ENCODE data around the gene FBXL13.
A peak's percentile ranks its signal among the peaks of the same experiment; 100 is the strongest.
"Not testable (repeated sequence)": the region's sequence is repeated elsewhere in the genome, so short reads cannot be mapped to it uniquely, and the experiment has no call there.

Gene FBXL13

DNA sequence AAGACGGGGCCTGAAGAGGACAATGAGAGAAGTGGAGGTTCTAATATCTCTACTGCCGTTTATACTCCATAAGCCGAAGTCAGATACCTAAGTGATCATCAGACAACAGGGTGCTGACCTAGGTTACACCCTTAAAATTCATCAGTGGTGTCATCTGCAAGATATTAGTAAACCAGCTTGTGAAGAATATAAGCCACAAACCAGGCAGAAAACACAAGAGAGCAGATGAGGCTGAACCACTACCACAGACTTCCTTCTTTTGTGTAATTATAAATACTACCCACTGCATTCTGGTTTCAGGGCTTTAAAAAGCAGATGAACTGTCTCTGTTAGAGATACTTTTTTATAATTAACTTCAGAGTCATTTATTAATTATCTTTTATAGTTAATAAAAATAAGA is 230.7 kb downstream of the FBXL13 start:
- no peak for DNase-seq

DNA sequence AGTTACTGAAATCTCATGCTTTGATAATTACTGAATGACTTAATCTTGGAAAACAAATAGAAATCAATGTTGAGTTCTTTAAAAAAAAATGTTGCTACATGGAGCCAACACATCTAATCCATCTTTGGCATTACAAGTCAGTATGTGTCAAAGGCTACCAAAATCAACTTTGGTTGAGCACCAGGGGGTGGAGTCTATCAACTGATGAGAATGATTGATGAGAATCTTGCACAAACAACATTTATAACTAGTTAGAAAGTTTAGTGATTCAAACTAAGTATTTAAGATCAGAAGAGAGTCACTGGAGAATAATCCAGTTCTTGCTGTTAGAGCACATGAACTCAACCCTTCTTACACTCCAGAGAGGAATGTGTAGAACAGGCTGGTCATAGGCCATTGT is 232.3 kb downstream of the FBXL13 start:
- DNase-seq, result no peak

DNA sequence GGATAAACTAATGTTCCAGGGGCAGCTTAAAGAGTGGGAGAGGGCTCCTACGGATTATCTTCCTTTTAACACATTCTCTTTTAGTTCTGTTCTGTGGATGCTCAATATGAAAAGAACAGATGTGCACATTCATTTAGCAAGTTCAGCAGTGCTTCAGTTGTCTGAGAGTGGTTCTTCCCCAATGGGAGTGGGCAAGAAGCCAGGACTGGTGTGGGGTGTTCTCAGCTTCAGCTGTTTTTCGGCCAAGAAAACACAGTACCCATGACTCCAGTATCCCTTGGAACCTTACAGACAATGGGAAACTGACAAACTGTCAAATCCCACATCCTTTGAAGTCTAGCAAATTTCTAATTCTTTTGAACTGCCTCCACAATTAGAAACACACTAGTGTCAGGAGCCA is 233.3 kb downstream of the FBXL13 start:
- no peak for DNase-seq

DNA sequence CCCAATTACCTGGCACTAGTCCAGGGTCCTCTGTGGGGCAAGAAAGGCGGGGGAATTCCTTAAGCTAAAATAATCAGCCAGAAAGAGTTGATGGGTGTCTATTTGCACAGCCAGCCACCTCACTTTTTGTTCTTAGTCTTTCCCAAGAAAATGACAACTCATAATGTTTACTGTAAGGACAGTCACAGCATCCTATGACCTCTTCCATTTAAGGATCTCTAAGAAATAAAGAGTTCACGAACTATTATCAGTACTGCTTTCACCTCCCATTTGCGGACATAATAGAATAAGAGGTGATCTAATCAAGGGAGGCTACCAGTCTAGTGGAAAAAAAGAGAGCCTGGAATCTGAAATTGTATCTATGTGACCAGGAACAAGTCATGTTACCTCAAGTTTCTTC is 234.2 kb downstream of the FBXL13 start:
- no peak for DNase-seq

DNA sequence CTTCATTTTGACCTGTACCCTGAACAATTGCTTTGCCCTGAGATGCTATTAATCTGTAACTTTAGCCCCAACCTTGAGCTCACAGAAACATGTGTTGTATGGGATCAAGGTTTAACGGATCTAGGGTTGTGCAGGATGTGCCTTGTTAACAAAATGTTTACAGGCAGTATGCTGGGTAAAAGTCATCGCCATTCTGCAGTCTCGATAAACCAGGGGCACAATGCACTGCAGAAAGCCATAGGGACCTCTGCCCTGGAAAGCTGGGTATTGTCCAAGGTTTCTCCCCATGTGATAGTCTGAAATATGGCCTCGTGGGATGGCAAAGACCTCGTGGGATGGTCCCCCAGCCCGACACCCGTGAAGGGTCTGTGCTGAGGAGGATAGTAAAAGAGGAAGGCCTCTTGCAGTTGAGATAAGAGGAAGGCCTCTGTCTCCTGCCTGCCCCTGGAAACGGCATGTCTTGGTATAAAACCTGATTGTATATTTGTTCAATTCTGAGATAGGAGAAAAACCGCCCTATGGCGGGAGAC is 236.0 kb downstream of the FBXL13 start:
- DNase-seq, result not testable (repeated sequence)

DNA sequence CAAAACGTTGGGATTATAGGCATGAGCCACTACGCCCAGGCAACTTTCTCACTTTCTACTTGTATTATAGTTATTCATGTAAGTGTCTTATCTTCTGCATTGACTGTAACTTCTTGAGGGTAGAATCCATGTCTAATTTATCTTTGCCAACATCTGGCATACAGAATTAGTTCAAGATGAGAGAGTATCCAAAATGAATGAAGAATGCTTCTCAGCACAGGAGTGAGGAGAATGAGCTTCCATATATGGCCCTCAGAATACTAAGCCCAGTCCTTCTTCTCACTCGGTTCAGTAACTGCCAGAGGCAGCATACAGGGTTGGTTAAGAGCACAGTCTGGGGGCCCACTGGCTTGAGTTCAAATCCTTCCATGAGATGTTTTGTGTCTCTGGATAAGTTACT is 236.8 kb downstream of the FBXL13 start:
- DNase-seq, result no peak

DNA sequence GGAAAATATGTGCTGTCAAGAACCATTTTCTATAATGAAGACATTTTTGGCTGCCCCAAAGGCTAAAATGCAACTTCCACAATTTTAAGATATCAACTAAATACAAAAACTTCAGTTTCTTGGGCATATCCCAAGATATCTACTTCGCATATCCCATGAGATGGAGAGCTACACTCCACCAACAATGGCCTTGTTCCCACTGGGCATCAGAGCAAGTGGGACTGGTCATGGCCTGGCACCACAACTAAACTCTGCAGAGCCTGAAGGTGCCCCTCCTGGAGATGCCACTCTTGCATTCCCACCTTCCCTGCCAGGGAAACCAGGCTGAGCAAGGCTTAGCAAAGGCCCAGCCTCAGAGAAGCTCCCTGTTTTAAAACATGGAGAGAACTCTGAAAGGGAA is 237.6 kb downstream of the FBXL13 start:
- DNase-seq, result no peak

DNA sequence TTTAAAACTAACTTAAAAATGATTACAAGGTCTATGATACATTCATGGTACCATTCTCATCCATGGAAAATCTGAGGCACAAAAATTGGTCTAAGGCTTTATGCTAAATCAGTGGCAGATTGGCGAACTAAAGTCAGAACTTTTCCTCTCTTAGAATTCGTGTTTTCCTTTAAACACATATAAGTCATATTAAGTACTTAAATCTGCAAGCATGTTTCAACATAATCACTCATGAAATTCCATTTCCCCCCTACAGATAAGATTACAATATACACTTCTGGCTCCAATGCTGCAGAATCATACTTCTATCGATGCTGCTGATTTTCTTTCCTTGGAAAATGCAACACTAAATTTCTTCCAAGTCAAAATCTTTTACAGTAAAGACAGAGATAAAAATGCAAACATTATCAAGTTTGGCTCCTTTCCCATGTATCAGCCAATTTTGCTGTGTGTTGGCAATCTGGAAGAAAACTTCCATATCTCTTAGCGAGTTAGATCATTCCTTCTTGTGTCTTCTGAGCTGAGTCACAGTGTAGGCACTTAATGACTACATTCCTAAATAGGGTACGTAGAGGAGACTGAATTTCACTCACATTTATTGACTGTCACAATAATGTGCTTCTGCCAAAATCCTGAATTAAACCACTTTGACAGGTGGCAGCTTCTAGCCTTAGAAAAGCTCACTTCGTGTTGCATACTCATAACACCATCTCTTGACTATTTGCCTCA is 238.2 kb downstream of the FBXL13 start:
- peak; percentile 92 for DNase-seq

DNA sequence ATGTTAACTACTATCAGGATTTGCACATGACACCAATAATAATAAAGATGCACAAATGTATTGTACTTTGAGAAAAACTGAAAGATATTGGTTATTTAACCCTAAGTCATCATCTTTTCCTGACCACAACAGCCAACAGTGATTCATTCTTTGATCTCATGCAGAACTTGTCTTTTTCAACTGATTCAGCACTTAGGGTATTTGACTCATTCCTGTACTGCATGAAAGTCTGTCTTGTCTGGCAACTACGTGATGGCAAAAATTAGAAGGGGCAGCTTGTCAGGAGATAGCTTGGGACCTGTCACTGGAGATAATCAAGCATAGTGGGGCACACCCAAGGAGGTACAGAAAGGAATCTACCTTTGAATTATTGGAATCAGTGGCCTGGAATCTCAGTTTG is 239.6 kb downstream of the FBXL13 start:
- DNase-seq, result peak; percentile 84

DNA sequence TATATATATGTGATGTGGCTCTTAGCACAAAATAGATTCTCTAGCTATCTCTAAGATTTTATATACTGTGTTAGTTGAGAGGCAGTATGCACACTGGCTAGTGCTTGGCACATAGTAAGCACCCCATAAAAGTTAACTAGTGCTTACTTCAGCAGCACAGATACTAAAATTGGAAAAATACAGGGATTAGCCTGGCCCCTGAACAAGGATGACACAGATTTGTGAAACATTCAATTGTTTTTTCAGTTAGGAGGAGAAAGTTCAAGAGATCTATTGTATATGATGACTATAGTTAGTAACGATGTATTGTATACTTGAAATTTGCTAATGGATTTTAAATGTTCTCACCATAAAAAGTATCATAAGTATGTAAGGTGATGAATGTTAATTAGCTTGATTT is 240.1 kb downstream of the FBXL13 start:
- DNase-seq, result no peak

DNA sequence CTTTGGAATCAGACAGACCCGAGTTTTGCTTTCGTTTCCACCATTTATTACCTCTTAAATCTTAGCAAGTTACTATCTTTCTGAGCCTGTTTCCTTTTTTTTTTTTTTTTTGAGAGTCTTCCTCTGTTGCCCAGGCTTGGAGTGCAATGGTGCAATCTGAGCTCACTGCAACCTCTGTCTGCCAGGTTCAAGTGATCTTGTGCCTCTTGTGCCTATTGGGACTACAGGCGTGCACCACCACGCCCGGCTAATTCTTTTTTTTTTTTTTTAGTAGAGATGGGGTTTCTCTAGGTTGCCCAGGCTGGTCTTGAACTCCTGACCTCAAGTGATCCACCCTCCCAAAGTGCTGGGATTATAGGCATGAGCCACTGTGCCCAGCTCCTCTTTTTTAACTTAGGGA is 241.3 kb downstream of the FBXL13 start:
- DNase-seq, result no peak

DNA sequence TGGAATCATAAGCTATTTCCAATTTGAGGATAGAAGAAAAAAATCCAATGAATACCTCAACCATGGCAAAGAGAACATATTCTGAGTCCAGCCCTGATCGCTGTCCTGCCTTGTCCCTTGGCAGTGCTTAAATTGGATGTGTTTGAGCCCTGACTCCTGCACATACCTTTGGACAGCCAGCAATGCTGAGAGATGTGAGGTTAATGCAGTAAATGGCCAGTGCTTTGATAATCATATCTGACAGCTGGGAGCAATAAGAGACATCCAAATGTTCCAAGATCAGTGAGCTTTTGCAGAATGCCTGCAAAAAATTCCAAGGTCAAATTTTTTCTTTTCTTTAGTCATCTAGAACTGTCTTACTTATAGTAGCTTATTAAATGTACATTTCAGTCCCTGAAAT is 241.9 kb downstream of the FBXL13 start:
- DNase-seq, result no peak

DNA sequence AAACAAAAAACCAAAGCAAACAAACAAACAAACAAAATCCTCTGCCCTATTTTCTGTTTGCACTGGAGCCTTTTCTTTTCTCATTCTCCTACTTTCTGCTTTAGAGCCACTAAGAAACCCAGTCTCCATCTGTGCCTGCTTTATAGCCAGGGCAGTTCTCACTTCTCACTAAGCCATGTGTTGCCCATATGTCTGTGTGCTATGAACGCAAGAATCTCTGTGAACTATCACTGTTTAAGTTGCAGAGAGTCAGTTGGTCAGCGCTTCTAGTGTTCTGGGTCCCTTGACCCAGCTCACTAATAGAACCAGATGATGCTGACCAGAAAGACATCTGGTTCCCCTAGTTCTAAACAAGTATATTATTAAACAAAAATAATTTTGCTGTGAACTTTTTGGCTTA is 244.4 kb downstream of the FBXL13 start:
- peak; percentile 68 for DNase-seq

DNA sequence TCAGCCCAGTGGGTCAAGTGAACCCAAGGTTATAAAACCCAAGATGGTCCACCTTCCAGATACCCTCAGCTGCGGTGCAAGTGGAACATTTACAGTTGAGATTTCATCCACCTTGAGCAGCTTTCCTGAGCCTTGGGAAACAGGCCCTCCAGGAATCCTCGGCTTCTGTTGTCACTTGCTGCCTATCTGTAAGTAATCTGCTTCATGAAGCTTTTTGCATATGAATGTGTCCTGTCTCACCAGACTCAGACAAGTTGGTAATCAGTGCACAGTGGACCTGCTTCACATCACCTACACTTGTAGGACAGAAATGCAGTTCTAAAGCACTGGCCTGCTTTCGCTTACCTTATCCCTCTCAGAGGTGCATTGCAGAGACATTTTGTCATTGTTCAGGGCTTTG is 245.5 kb downstream of the FBXL13 start:
- DNase-seq, result no peak

DNA sequence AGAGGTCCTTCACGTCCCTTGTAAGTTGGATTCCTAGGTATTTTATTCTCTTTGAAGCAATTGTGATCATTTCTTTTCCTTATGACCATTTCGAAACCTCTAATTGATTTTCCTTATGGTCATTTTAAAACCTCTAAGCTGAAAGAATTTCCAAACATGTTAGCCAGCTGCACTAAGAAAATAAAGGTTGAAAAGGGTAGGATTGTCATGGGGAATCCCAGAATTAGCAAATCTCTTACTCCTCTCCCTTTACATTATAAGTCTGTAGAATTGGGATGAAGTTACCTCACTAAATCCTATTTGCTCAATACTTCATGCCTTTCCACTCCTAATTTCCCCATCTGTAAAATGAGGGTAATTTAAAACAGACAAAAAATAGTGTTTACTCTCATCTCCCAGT is 246.3 kb downstream of the FBXL13 start:
- DNase-seq, result no peak

DNA sequence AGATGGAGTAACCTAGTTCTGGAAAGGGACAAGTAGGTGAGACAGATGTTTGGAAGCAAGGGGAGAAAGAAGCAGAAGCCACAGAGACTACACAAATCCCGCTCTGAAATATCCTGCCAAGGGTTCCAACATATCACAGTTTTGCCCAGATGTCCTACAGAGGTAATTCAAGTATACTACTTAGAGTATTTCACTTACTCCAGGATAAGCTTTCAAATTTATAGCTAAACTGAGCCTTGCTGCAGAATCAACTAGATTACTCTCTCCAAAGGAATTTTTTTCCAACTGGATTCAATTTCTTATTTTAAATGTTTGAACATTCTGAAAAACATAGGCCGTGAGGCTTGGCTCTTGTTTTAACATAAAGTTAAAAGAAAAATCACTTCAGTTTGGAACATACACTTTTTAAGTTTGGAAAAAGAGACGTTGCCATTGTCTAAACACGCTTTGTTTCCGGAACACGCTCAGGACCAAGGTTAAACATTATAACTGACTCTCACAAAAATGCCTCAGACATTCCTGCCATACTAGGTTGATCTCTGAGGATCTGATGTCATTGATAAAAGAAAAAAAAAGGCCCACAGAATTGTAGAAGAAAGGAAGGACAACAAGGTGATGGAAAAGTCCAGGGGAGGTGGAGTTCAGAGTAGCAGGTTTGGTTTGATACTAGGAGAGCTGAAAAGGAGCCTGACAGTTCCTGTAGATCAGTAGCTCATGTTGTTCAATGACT is 251.0 kb downstream of the FBXL13 start:
- DNase-seq, result no peak

DNA sequence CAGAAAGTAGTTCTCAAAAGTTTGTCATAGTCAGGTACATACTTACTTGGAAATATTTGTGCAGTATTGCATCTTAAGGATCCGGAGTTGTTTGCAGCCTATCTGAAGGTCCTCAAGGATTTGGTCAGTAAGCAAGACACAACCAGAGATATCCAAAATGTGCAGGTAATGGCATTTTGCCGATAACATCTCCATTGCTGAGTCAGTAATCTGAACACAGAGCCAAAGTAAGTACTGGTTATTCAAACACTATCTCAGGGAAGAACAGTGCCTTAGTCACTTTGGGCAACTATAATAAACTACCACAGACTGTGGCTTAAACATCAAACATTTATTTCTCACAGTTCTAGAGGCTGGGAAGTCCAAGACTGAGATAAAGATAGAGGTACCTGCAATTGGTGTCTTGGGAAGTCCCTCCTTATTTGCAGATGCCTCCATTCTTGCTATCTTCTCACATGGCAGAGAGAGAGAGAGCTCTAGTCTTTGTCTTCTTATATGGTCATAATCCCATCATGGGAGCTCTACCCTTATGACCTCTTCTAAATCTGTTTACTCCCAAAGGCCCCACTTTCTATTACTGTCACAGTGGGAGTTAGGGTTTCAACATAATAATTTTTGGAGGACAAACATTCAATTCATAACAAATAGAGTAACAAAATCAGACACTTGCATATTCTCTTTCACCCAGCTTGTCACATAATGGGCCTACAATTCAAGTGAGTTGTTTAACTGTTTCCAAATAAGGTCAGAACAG is 252.4 kb downstream of the FBXL13 start:
- no peak for DNase-seq

DNA sequence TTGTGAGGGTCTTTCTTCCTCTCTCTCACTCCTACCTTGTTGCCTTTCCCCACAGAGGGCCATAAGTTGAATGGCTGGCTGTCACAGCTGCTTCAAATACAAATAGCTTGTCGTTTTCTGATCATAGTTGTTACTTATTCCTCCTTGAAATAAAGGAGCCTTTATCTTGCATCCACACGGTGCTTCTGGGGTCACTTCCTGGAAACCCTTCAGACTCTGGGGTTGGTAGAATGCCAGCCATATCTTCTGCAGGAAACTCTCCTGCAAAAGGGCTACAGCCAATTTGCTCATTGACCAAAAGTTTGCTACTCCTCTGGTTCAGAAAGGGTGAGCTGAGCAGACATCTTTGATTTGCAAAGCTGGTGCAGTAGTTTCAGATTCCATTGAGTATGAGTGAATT is 255.4 kb downstream of the FBXL13 start:
- DNase-seq, result no peak

DNA sequence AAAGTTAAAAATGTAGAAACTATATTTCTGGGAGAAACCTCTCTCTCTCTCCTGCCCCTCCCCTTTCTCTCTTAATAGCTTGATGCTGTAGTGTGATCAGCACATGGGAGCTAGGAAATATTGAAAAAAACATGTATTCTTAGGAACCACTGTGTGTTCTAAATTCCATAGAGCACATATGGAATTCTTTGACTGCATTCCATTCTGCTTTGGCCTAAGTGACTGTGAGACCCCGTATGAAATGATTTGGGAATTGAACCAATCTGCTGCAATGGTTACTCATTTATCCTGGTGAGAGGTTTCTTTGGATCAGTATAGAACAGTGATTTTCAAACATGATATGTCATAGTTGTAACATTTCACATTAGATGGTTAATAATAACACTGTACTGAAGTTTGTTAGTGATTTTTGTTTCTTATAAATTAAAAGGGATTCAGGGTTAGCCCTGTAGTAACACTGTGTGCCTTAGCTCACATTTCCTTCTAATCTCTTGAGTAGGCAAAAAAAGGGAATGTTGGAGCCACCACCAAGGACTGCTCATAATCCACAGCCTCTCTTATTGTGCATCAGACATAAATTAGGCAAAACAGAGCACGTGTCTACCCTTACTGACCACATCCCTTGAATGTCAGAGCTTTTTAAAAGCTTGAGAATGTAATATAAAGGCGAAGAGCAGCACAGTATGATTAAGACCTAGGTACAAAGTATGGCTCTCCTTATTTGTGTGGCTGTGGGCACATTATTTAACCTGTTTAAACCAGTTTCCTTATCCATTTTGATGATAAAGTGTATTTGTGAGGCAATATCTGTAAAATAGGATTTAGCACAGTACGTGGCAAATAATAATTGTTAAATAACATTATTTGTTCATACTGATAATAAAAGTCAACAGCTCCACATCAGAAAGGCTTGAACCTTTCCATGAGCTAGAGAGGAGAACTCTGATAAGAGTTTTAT is 256.7 kb downstream of the FBXL13 start:
- DNase-seq, result peak; percentile 70

DNA sequence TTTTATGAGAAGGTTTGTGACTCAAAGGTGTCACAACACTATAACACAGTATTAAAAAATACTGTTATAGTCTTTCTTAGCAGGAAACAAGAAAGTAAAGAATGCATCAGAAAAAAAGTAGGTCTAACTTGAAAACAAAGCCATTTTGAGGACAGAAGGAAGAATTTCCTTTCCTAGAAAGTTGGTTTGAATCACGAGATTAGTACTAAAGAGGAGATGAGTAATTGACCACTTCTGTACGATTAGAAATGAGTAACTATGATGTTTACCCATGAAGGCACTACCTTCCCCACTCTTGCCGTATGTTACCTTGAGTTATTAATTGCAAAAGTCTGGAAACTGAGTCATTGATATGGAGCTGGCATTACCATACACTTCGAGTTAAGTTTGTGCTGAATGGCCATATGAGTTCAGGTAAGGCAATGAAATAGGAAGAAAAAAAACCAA is 260.5 kb downstream of the FBXL13 start:
- peak; percentile 42 for DNase-seq

DNA sequence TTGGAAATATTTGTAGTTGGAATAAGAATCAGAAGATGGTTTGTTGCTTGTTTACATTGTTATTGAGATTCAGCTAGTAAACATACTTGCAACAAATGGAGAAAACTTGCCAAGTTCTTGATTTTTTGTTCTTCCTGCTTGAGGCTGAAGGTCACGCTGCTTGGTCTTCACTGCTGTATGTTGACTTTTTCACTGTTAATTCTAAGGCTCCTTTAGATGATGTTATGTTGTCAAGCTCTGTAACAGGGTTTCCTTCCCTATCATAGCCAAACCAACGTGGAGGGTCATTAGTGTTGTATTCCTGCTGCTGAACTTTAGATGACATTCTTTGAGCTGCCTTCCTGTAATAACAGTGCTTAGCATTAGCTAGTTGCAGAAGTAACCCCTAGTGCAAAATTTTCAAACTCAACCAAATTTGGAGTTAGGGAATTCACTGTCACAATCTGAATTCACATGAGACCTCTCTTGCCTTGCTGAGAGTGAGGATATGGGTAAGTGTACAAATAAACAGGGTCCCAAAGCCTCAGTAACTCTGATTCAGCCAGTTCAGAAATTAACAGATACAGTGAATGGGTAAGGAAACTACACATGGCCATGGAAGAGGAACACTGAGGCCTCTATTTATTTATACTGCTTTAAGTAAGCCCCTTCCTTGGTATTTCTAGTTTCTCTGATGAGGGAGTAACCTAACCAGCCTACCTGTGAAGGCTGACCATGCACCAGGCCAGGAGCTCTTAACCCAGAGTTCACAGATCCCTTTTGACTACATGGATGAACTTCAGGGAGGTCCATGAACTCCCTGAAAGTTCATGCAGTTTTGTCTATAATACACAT is 261.2 kb downstream of the FBXL13 start:
- no peak for DNase-seq
